K562 (cell line): ENCODE measurements around the gene SLC49A4. TPM values are rescaled to one million over a fixed set of nuclear protein-coding genes. Genes with fewer than 3 reads are reported as not detected.
A peak's percentile ranks its signal among the peaks of the same experiment; 100 is the strongest.

Experiments
- BCOR ChIP-seq: fragments of 450-650 bp; IDR thresholded peaks from 2 replicates; pipeline ENCODE4 v1.6.1; 2016
- BRD9 ChIP-seq: fragments of 450-650 bp; IDR thresholded peaks from 2 replicates; pipeline ENCODE4 v1.6.1; 2018; ENCODE audit warnings: low read depth; ENCODE audit not compliant: partially characterized antibody
- CXXC5 ChIP-seq: fragments of 250-450 bp; sonication (Bioruptor Pico); IDR thresholded peaks from 2 replicates; pipeline ENCODE4 v1.8.0; 2022; ENCODE audit warnings: inconsistent platforms, mild to moderate bottlenecking, moderate library complexity
- MYNN ChIP-seq, 2 experiments: sonication (generic); formaldehyde crosslinking in 1 of 2; IDR thresholded peaks; 2 replicates each; pipeline versions ENCODE4 v1.5.0 to v1.6.1; 2016 to 2020; ENCODE audit warnings: antibody characterized with exemption in 1 of 2, missing genetic modification reagents in 1 of 2
- NRF1 ChIP-seq, 2 experiments: fragments of 450-650 bp; IDR thresholded peaks in 1 of 2; conservative IDR thresholded peaks in 1 of 2; 2 replicates each; pipeline ENCODE4 v1.6.1; 2014; ENCODE audit warnings: mild to moderate bottlenecking in 2 of 2
- RBFOX2 ChIP-seq: fragments of 200-400 bp; formaldehyde crosslinking; IDR thresholded peaks from 2 replicates; pipeline ENCODE4 v1.6.1; 2017; ENCODE audit warnings: low read depth, mild to moderate bottlenecking, low read length, moderate library complexity
- RBM39 ChIP-seq: fragments of 200-400 bp; formaldehyde crosslinking; optimal IDR thresholded peaks from 2 replicates; pipeline ENCODE3; 2018; ENCODE audit warnings: low read depth, low read length
- SAFB ChIP-seq: fragments of 200-400 bp; formaldehyde crosslinking; IDR thresholded peaks from 2 replicates; pipeline ENCODE4 v1.6.1; 2017; ENCODE audit warnings: low read depth, low read length, borderline replicate concordance
- SAP30 ChIP-seq: fragments of 200-600 bp; sonication (generic); IDR thresholded peaks from 2 replicates; pipeline ENCODE4 v1.6.1; 2012; ENCODE audit warnings: borderline replicate concordance, low read depth, mild to moderate bottlenecking, moderate library complexity, low read length, control low read depth, inconsistent platforms; ENCODE audit not compliant: insufficient read depth, poor library complexity, severe bottlenecking
- THRA ChIP-seq: fragments of 450-650 bp; IDR thresholded peaks from 2 replicates; pipeline ENCODE4 v1.6.1; 2017; ENCODE audit warnings: mild to moderate bottlenecking, moderate library complexity
- ZNF12 ChIP-seq: sonication (generic); formaldehyde crosslinking; IDR thresholded peaks from 2 replicates; pipeline ENCODE4 v1.4.0; 2020; ENCODE audit warnings: mild to moderate bottlenecking, missing genetic modification reagents
- ZNF318 ChIP-seq, 2 experiments: fragments of 450-650 bp; IDR thresholded peaks; 2 replicates each; pipeline ENCODE4 v1.6.1; 2016; ENCODE audit warnings: mild to moderate bottlenecking in 2 of 2, borderline replicate concordance in 1 of 2, low read depth in 1 of 2, moderate library complexity in 1 of 2
- ZNF449 ChIP-seq: fragments of 250-450 bp; sonication (Bioruptor Pico); IDR thresholded peaks from 2 replicates; pipeline ENCODE4 v1.8.0; 2022; ENCODE audit warnings: moderate library complexity, mild to moderate bottlenecking, inconsistent platforms
- ZNF707 ChIP-seq: fragments of 250-450 bp; sonication (Bioruptor Pico); conservative IDR thresholded peaks from 2 replicates; pipeline ENCODE4 v1.8.0; 2022; ENCODE audit warnings: inconsistent platforms, mild to moderate bottlenecking, moderate library complexity
- ZNF780A ChIP-seq: fragments of 250-450 bp; sonication (Bioruptor Pico); IDR thresholded peaks from 2 replicates; pipeline ENCODE4 v1.5.0; 2021; ENCODE audit warnings: mild to moderate bottlenecking
- polyA plus RNA-seq, 8 experiments: library from polyadenylated mRNA; depleted of rRNA in 4 of 8; stranded (reverse) in 5 of 8; unstranded in 3 of 8; fragments of >200 nt; fragmentation: Nextera tagmentation in 2 of 8; fragmentation: Illumina TruSeq in 1 of 8; extraction: Ambion mirVana in 2 of 8; extraction: Trizol in 1 of 8; gene quantifications; 2 replicates each; pipeline versions ENCODE4 v1.2.1 to v1.2.3, GENCODE V29; 2011 to 2014; ENCODE audit warnings: inconsistent platforms in 1 of 8, missing spikeins in 1 of 8
- total RNA-seq, 7 experiments: library from RNA; depleted of rRNA in 6 of 7; stranded (reverse); fragments of >200 nt in 6 of 7; fragmentation: Illumina TruSeq in 2 of 7; extraction: Trizol in 2 of 7; gene quantifications; 2 replicates each; pipeline versions ENCODE4 v1.2.1 to v1.2.3, GENCODE V29; 2011 to 2021; ENCODE audit warnings: low replicate concordance in 1 of 7

SLC49A4 gene
- total and polyA plus RNA-seq, 9 of the 15 experiments (the other 6 are each of a cell fraction or from before 2014, with no cell fraction given), result 0.15 to 1.3 (median 0.83) TPM

- TF ChIP-seq RBFOX2 (peak; percentile 79), CXXC5 (CRISPR knock-in tag) (peak; percentile 82), ZNF12 (CRISPR knock-in tag) (no peak), BCOR (no peak), NRF1 (conservative IDR thresholded peaks at IDR 0.05 in 1 of 2, IDR thresholded peaks at IDR 0.05 in 1 of 2) (peak in 1 of 2 experiments; percentile 31; a peak in 1 of 4 replicates), SAFB (no peak), RBM39 (no peak), ZNF318 (IDR thresholded peaks at IDR 0.05; ENCODE audit: borderline replicate concordance in 1 of 2, low read depth in 1 of 2) (no peak), SAP30 (peak; percentile 80), ZNF780A (CRISPR knock-in tag) (no peak), BRD9 (no peak), MYNN (IDR thresholded peaks at IDR 0.05) (no peak), MYNN (CRISPR knock-in tag; IDR thresholded peaks at IDR 0.05) (no peak), ZNF707 (CRISPR knock-in tag) (no peak), ZNF449 (CRISPR knock-in tag) (no peak), THRA (no peak)
Measured at GRCh38 chr3:122793568-122794416, 1.1 kb upstream of the SLC49A4 start, which contains the start of gene HSPBAP1 (continued).
